Right lobe of liver (tissue), 4 donors: Measurements from ENCODE around the gene SLC23A3.

Experiments used
- POLR2A ChIP-seq: fragments of 450-650 bp; IDR thresholded peaks from one replicate; pipeline ENCODE4 v1.6.1; 2017; ENCODE audit warnings: antibody characterized with exemption, mild to moderate bottlenecking
- TF ChIP-seq, protein P1 (sequence below), 4 donors: fragments of 200-600 bp in 3 of 4; fragments of 450-650 bp in 1 of 4; IDR thresholded peaks; one replicate each; pipeline versions ENCODE4 v1.5.1 to v1.8.0; 2016 to 2022; ENCODE audit warnings: antibody characterized with exemption in 4 of 4, mild to moderate bottlenecking in 2 of 4
- donor health status: DM: no; HTN: no; CAD: no.
- donor health status: DM: no; HTN: no; CAD: no.
- donor health status: DM: no; HTN: yes; CAD: no.

DNA sequence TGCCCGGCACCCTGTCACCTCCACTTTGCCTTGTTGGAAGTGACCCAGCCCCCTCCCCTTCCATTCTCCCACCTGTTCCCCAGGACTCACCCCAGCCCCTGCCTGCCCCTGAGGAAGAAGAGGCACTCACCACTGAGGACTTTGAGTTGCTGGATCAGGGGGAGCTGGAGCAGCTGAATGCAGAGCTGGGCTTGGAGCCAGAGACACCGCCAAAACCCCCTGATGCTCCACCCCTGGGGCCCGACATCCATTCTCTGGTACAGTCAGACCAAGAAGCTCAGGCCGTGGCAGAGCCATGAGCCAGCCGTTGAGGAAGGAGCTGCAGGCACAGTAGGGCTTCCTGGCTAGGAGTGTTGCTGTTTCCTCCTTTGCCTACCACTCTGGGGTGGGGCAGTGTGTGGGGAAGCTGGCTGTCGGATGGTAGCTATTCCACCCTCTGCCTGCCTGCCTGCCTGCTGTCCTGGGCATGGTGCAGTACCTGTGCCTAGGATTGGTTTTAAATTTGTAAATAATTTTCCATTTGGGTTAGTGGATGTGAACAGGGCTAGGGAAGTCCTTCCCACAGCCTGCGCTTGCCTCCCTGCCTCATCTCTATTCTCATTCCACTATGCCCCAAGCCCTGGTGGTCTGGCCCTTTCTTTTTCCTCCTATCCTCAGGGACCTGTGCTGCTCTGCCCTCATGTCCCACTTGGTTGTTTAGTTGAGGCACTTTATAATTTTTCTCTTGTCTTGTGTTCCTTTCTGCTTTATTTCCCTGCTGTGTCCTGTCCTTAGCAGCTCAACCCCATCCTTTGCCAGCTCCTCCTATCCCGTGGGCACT lies 12.7 kb upstream of the SLC23A3 start:
- TF ChIP-seq, protein P1, sequence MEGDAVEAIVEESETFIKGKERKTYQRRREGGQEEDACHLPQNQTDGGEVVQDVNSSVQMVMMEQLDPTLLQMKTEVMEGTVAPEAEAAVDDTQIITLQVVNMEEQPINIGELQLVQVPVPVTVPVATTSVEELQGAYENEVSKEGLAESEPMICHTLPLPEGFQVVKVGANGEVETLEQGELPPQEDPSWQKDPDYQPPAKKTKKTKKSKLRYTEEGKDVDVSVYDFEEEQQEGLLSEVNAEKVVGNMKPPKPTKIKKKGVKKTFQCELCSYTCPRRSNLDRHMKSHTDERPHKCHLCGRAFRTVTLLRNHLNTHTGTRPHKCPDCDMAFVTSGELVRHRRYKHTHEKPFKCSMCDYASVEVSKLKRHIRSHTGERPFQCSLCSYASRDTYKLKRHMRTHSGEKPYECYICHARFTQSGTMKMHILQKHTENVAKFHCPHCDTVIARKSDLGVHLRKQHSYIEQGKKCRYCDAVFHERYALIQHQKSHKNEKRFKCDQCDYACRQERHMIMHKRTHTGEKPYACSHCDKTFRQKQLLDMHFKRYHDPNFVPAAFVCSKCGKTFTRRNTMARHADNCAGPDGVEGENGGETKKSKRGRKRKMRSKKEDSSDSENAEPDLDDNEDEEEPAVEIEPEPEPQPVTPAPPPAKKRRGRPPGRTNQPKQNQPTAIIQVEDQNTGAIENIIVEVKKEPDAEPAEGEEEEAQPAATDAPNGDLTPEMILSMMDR (IDR thresholded peaks at IDR 0.05), result no peak
- no peak for TF ChIP-seq POLR2A
